ENCODE measurements around the gene NFYC.
A peak's percentile ranks its signal among the peaks of the same experiment; 100 is the strongest.

The NFYC gene

GRCh38 chr1:40739455-40740008, 48.0 kb downstream of the NFYC start:
- peak; percentile 19 for DNase-seq (ENCODE audit: low spot score)

GRCh38 chr1:40740039-40740996, 48.8 kb downstream of the NFYC start:
- DNase-seq (ENCODE audit: low spot score) = no peak

DNA sequence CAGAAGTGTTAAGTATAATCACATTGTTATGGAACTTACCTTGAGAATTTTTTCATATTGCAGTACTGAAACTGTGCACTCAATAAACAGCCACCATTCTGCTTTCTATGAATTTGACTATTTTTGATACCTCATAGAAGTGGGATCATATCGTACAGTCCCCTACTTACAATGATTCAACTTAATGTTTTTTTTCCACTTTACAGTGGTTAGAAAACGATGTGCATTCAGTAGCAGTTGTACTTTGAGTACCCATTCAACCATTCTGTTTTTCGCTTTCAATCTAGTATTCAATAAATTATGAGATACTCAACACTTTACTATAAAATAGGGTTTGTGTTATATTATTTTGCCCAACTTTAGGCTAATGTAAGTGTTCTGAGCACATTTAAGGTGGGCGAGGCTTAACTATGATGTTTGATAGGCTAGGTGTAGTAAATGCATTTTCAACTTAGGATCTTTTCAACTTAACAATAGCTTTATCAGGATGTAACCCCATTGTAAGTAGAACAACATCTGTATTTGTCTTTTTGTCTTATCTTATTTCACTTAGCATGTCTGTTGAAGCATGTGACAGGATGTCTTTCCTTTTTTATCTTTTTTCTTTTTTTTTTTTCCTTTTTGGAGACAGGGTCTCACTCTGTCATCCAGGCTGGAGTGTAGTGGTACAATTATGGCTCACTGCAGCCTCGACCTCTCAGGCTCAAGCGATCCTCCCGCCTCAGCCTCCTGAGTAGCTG, 49.7 kb downstream of the NFYC start:
- no peak for DNase-seq (ENCODE audit: low spot score)

- DNase-seq (ENCODE audit: low spot score) = peak; percentile 9
Measured at GRCh38 chr1:40742363-40743061, 51.0 kb downstream of the NFYC start.

GRCh38 chr1:40743452-40743851, 51.9 kb downstream of the NFYC start:
- no peak for DNase-seq (ENCODE audit: low spot score)

- no peak for DNase-seq (ENCODE audit: low spot score)
Measured at GRCh38 chr1:40743860-40744259, 52.4 kb downstream of the NFYC start.

GRCh38 chr1:40745176-40745575, 53.7 kb downstream of the NFYC start:
- peak; percentile 63 for DNase-seq (ENCODE audit: low spot score)

- DNase-seq (ENCODE audit: low spot score) = no peak
Measured at GRCh38 chr1:40746344-40747090, 55.0 kb downstream of the NFYC start.

GRCh38 chr1:40748841-40749718, 57.6 kb downstream of the NFYC start:
- DNase-seq (ENCODE audit: low spot score) = no peak

- no peak for DNase-seq (ENCODE audit: low spot score)
Measured at GRCh38 chr1:40749817-40750216, 58.3 kb downstream of the NFYC start.

GRCh38 chr1:40750451-40750908, 59.0 kb downstream of the NFYC start:
- DNase-seq (ENCODE audit: low spot score) = peak; percentile 23

DNA sequence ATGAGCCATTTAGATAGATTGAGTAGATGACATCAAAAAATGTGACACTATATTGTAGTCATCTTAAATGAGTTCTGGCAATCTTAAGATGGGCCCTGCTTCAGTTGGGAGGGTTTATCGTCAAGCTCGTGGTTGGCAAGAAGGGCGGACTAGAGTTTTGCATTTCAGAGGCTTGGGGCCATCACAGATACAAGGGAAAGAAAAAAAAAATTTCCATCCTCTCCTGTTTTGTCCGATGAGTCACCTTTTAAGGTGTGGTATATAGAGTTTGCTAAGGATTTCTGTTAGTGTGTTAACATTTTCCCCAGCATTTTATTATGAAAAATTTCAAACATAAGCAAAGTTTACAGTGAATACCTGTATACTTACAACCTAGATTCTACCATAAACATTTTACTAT, 60.3 kb downstream of the NFYC start:
- DNase-seq (ENCODE audit: low spot score) = no peak

DNA sequence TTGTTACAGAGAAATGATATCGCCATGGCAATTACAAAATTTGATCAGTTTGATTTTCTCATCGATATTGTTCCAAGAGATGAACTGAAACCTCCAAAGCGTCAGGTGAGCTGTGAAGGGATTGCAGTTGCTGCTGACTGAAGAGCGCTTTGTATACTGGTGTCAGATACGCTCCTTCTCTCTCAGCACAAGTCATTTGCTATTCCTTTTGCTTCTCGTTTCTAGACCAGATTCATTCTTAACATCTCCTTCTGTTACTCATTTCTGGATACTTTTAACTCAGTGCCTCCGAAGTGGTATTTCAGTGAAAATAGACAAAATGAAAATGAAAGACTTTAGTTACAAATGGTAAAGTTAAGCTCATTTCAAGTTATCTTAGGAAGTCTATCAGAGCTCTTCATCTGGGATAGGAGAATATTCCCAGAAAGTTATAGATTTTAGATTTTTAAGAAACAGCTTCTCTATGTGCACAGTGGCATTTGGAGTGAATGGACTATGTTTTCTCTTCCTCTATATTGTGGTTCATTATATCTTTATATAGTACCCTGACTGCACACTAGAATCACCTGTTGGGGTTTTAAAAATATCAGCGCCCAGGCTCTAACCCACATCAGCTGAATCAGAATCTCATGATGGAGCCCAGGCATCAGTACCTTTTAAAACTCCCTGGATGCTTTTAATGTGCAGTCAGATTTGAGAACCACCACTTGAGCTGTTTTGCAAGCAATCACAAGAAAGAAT, 61.8 kb downstream of the NFYC start:
- no peak for DNase-seq (ENCODE audit: low spot score)

GRCh38 chr1:40754201-40754600, 62.7 kb downstream of the NFYC start:
- no peak for DNase-seq (ENCODE audit: low spot score)

DNA sequence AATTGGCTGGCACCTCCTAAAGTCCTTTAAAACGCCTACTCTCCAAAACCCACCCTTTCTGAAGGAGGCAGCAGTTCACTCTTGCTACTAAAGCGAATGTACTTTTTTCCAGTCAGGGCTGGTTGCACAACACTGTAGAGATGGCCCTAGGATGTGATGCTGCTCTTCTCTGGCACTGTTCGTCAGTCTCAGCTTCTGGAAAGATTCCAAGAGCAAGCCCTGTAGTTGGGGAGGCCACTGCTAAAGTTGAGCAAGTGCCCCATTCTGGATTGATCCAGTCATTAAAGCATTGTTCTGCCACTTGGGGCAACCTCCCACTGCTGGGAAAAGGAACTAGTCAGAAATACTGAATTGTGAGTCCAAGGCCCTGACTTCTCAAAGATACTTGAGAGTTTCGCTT, 63.6 kb downstream of the NFYC start:
- DNase-seq (ENCODE audit: low spot score) = no peak

GRCh38 chr1:40756523-40756922, 65.0 kb downstream of the NFYC start:
- DNase-seq (ENCODE audit: low spot score) = no peak

DNA sequence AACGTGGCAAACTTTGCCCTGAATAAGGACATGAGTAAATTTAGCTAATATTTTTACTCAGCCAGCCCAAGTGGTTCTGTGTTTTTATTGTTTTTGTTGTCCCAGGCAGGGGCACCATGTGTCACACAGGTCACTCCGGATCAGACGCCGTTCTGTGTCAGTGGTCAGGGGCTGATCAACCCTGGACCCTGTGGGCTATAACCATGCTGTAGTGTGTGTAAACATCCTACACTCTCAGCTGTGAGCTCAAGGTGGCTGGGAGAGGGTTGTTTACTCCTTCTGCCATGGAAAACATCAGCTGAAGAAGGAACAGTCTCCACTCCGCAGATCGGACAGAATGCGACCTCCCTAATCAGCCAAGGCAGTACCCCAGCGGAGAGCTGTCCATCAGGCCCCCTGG, 65.6 kb downstream of the NFYC start:
- DNase-seq (ENCODE audit: low spot score) = no peak

GRCh38 chr1:40758004-40758403, 66.5 kb downstream of the NFYC start:
- DNase-seq (ENCODE audit: low spot score) = no peak

DNA sequence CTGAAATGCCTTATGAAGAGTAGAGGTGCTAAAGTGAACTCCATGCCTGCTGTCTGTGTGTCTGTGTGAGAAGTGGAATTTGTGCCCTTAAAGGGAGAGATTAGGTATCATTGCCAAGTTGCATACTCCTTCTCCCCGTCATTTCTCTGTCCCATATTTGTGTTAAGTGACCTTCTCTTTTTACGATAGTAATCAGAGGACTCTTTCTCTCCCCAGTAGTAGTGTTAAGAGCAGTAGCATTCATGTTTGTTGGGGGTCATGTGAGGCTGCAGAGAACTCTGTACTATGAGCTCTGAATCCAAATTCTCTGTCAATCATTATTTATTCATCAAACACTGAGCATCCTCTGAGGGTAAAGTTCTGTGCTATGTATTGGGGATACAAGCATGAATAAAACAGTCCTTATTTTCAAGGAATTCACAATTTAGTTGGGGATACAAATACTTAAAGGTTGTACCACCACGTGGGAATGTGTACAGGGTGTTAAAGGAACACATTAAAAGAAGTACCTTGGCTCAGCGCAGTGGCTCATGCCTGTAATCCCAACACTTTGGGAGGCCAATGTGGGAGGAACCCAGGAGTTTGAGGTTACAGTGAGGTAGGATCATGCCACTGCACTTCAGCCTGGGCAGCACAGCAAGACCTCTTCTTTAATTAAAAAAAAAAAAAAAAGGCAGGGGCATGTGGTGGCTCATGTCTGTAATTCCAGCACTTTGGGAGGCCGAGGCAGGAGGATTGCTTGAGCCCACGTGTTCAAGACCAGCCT, 67.3 kb downstream of the NFYC start:
- DNase-seq (ENCODE audit: low spot score) = no peak
